ENCODE results near the gene RELN. TPM values are rescaled to one million over a fixed set of nuclear protein-coding genes. Genes with fewer than 3 reads are reported as not detected.

RELN gene
- total and polyA plus RNA-seq, 10 of the 15 experiments (the other 5 are each of a cell fraction or from before 2014, with no cell fraction given): 0.11 to 0.21 TPM; not detected in 8

GRCh38 chr7:103571586-103571985 is 417.9 kb downstream of the RELN start:
- ChIA-PET POLR2A (interaction anchor here (1.0 kb wide), 1 partner anchor 565 kb away, joined by 3 read pairs; no protein-coding TSS in a partner anchor), CTCF (interaction anchor here (1.7 kb wide), 1 partner anchor 588 kb away, joined by 10 read pairs; no protein-coding TSS in a partner anchor), SMC1A (ENCODE audit: uncharacterized antibody, unreplicated experiment) (no interaction called here), RAD21 (ENCODE audit: unreplicated experiment) (no interaction called here)
- no peak overlapping the region for H2AFZ ChIP-seq (ENCODE audit: control insufficient read depth, low read depth, low read length)
- no peaks in the 10 kb centered on the region for H3K9me3 ChIP-seq (replicated peaks; ENCODE audit: control insufficient read depth, insufficient read depth, low read length)
- no peak for DNase-seq (ENCODE audit: low read depth, low spot score)
- no peak for FAIRE-seq
- intact Hi-C loops (cut with micrococcal nuclease; ENCODE audit: unreplicated experiment) (loop anchor here (10.0 kb wide), 1 partner anchor 1343 kb away; no protein-coding TSS in a partner anchor), in situ Hi-C loops (cut with MboI) (loop anchor here (10.0 kb wide), 2 partner anchors 593 to 1343 kb away; no protein-coding TSS in a partner anchor)
- H3K27me3 ChIP-seq (replicated peaks in 1 of 2; ENCODE audit: control insufficient read depth in 2 of 2, insufficient read depth in 2 of 2, low read length in 1 of 2): no peaks in the 10 kb centered on the region
- no peaks in the 10 kb centered on the region for H3K36me3 ChIP-seq (ENCODE audit: control insufficient read depth in 2 of 2, insufficient read depth in 2 of 2, low read length in 1 of 2)
- H3K9ac ChIP-seq (ENCODE audit: control insufficient read depth, insufficient read depth, low read length): no peak overlapping the region
- no peak overlapping the region for H3K4me3 ChIP-seq
- BruUV-seq (replicated peaks): no TSS peak
- TF ChIP-seq RUNX3 (IDR thresholded peaks at IDR 0.05; ENCODE audit: low read length): no peak
- no peak for TF ChIP-seq POLR2AphosphoS5 (IDR thresholded peaks at IDR 0.05; ENCODE audit: low read length)
- no peak for TF ChIP-seq MXI1 (IDR thresholded peaks at IDR 0.05; ENCODE audit: low read depth, low read length)
- TF ChIP-seq NBN (IDR thresholded peaks at IDR 0.05): no peak
- no peak for TF ChIP-seq ASH2L (IDR thresholded peaks at IDR 0.05; ENCODE audit: borderline replicate concordance, low read depth)
- TF ChIP-seq RELA (IDR thresholded peaks at IDR 0.05; ENCODE audit: borderline replicate concordance, partially characterized antibody): no peak
- TF ChIP-seq BCL11A (IDR thresholded peaks at IDR 0.05; ENCODE audit: low read depth, low read length): no peak
- TF ChIP-seq NR2F1 (conservative IDR thresholded peaks at IDR 0.05): no peak
- TF ChIP-seq KAT2A (conservative IDR thresholded peaks at IDR 0.05; ENCODE audit: control insufficient read depth, low read depth, low read length): no peak
- no peaks in the 10 kb centered on the region for H3K4me1 ChIP-seq (ENCODE audit: control insufficient read depth, insufficient read depth, low read length)
- H3K27ac ChIP-seq (ENCODE audit: control insufficient read depth, insufficient read depth): no peak overlapping the region
- no peaks in the 10 kb centered on the region for H4K20me1 ChIP-seq (ENCODE audit: control insufficient read depth, insufficient read depth)
- no peak overlapping the region for H3K4me2 ChIP-seq (ENCODE audit: control insufficient read depth, insufficient read depth)
- 15% methylated on average over 4 of the region's 4 CpGs for WGBS (ENCODE audit: insufficient coverage, insufficient replicate concordance, low lambda C conversion rate, missing lambda C conversion rate)
- ATAC-seq: no peak
- H3K79me2 ChIP-seq (ENCODE audit: control insufficient read depth, insufficient read depth, low read length): no peaks in the 10 kb centered on the region

Measured in GM12878 (cell line).